Panc1 (cell line): ENCODE results near the gene SLC4A4.

Source experiments
- POLR2AphosphoS5 ChIP-seq: IDR thresholded peaks from 2 replicates; pipeline ENCODE4 v1.6.1; 2012; ENCODE audit warnings: mild to moderate bottlenecking, low read depth, low read length, moderate library complexity
- SIN3A ChIP-seq: IDR thresholded peaks from 2 replicates; pipeline ENCODE4 v1.6.1; 2012; ENCODE audit warnings: low read depth, mild to moderate bottlenecking, low read length, moderate library complexity, borderline replicate concordance; ENCODE audit not compliant: insufficient read depth
- TCF7L2 ChIP-seq: IDR thresholded peaks from 2 replicates; pipeline ENCODE4 v1.6.1; 2011; ENCODE audit warnings: mild to moderate bottlenecking, low read depth, low read length, inconsistent platforms
- TF ChIP-seq, protein P1 (sequence below): fragments of 450-650 bp; IDR thresholded peaks from 2 replicates; pipeline ENCODE4 v1.5.1; 2017; ENCODE audit warnings: mild to moderate bottlenecking

DNA sequence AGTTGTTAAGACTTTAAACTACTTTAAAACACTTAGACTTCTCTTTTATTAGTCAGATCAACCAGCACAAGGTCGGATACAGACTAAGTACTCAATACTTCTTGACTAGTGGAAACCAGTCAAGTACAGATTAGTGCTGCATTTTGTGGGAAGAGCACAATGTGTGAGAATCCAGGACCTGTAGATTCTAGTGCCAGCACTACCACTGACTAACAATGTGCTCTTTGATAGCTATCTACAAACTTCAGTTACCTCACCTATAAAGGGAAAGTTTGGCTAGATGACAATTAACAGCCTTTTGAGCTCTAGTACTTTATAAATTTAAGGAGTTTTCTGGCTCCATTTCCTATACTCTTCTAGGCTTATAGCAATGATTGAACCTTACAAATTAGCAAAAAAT lies 181.5 kb downstream of the SLC4A4 start:
- TF ChIP-seq, protein P1, sequence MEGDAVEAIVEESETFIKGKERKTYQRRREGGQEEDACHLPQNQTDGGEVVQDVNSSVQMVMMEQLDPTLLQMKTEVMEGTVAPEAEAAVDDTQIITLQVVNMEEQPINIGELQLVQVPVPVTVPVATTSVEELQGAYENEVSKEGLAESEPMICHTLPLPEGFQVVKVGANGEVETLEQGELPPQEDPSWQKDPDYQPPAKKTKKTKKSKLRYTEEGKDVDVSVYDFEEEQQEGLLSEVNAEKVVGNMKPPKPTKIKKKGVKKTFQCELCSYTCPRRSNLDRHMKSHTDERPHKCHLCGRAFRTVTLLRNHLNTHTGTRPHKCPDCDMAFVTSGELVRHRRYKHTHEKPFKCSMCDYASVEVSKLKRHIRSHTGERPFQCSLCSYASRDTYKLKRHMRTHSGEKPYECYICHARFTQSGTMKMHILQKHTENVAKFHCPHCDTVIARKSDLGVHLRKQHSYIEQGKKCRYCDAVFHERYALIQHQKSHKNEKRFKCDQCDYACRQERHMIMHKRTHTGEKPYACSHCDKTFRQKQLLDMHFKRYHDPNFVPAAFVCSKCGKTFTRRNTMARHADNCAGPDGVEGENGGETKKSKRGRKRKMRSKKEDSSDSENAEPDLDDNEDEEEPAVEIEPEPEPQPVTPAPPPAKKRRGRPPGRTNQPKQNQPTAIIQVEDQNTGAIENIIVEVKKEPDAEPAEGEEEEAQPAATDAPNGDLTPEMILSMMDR, result no peak
- TF ChIP-seq POLR2AphosphoS5 (no peak), TCF7L2 (no peak), SIN3A (no peak)
